DOHH2 (cell line): ENCODE measurements around the gene TWF2.

Source experiments
- EZH2phosphoT487 ChIP-seq: fragments of 200-600 bp; sonication (generic); IDR thresholded peaks from 2 replicates; pipeline ENCODE4 v1.6.1; 2017; ENCODE audit warnings: borderline replicate concordance, mild to moderate bottlenecking, antibody characterized with exemption, low read length, moderate library complexity, mixed read lengths
- TF ChIP-seq, protein P1 (sequence below): fragments of 200-600 bp; sonication (generic); IDR thresholded peaks from one replicate; pipeline ENCODE4 v1.5.1; 2014; ENCODE audit warnings: antibody characterized with exemption, mild to moderate bottlenecking, low read depth, low read length; ENCODE audit not compliant: poor library complexity, severe bottlenecking

DNA sequence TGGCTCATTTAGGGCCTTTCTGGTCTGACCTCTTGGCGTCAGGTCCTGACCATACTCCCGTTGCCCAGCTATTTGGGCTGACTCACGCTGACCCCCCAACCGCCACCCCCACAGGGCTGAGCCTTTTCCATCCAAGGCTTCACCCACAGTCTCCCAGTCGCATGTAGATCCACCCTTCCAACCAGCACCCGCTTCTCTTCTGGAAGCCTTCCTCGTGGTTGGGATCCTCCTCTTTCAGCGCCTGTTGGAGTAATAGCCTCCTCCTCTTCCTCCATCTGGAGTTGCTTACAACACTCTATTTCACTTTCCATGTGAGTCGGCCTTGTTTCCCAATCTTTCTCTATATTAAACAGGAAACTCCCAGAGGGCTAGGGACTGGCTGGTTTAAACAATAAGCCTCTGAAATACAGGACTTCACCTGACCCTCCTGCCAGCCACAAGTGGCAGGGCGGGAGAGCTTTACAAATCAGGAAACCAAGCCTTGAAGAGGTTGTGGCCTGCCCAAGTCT, 43.1 kb downstream of the TWF2 start:
- TF ChIP-seq, protein P1, sequence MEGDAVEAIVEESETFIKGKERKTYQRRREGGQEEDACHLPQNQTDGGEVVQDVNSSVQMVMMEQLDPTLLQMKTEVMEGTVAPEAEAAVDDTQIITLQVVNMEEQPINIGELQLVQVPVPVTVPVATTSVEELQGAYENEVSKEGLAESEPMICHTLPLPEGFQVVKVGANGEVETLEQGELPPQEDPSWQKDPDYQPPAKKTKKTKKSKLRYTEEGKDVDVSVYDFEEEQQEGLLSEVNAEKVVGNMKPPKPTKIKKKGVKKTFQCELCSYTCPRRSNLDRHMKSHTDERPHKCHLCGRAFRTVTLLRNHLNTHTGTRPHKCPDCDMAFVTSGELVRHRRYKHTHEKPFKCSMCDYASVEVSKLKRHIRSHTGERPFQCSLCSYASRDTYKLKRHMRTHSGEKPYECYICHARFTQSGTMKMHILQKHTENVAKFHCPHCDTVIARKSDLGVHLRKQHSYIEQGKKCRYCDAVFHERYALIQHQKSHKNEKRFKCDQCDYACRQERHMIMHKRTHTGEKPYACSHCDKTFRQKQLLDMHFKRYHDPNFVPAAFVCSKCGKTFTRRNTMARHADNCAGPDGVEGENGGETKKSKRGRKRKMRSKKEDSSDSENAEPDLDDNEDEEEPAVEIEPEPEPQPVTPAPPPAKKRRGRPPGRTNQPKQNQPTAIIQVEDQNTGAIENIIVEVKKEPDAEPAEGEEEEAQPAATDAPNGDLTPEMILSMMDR: no peak
- no peak for TF ChIP-seq EZH2phosphoT487
